AG09319 (cell line): ENCODE measurements around the gene DEK.
"Not testable (repeated sequence)": the region's sequence is repeated elsewhere in the genome, so short reads cannot be mapped to it uniquely, and the experiment has no call there.

ENCODE experiments used
- DNase-seq: peaks from one replicate; pipeline ENCODE4 v3.0.0-alpha.2; 2010; ENCODE audit warnings: low read depth; ENCODE audit errors: extremely low read depth
- CTCF ChIP-seq: IDR thresholded peaks from 2 replicates; pipeline ENCODE4 v1.5.1; 2011; ENCODE audit warnings: low read depth, mild to moderate bottlenecking, inconsistent platforms, low read length, moderate library complexity

The DEK gene

GRCh38 chr6:18209539-18210197 lies 54.7 kb downstream of the DEK start:
- DNase-seq, result no peak
- no peak for TF ChIP-seq CTCF

GRCh38 chr6:18208778-18209177 lies 55.6 kb downstream of the DEK start:
- not testable (repeated sequence) for DNase-seq

GRCh38 chr6:18207949-18208348 lies 56.4 kb downstream of the DEK start:
- no peak for TF ChIP-seq CTCF
- no peak for DNase-seq

GRCh38 chr6:18207438-18207837 lies 56.9 kb downstream of the DEK start:
- DNase-seq, result no peak
- no peak for TF ChIP-seq CTCF

GRCh38 chr6:18206591-18206990 lies 57.7 kb downstream of the DEK start:
- TF ChIP-seq CTCF, result no peak
- DNase-seq, result no peak

- TF ChIP-seq CTCF, result no peak
- DNase-seq, result no peak
These were observed 59.6 kb downstream of the DEK start for GRCh38 chr6:18204691-18205090.

- TF ChIP-seq CTCF, result no peak
- DNase-seq, result no peak
These were observed 60.5 kb downstream of the DEK start for GRCh38 chr6:18203786-18204185.

GRCh38 chr6:18192026-18192425 lies 72.3 kb downstream of the DEK start:
- DNase-seq, result no peak
- no peak for TF ChIP-seq CTCF
